ENCODE data around the gene RAB20.
"Not testable (repeated sequence)": the region's sequence is repeated elsewhere in the genome, so short reads cannot be mapped to it uniquely, and the experiment has no call there.

RAB20 gene

GRCh38 chr13:110561344-110562035 lies at the start of gene RAB20:
Gene RAB20 (minus strand): TSS chr13:110561722. CDS start chr13:110561519, 203 bp downstream.
- DNase-seq, result no peak

- DNase-seq, result no peak
These were observed 49.6 kb upstream of the RAB20 start for GRCh38 chr13:110610955-110611595.

GRCh38 chr13:110607675-110608224 lies 46.2 kb upstream of the RAB20 start:
- DNase-seq, result no peak

GRCh38 chr13:110606281-110606680 lies 44.8 kb upstream of the RAB20 start:
- DNase-seq, result not testable (repeated sequence)

- no peak for DNase-seq
These were observed 43.6 kb upstream of the RAB20 start for GRCh38 chr13:110605132-110605531.

GRCh38 chr13:110600980-110601379 lies 39.5 kb upstream of the RAB20 start:
- DNase-seq, result no peak

- DNase-seq, result no peak
These were observed 38.8 kb upstream of the RAB20 start for GRCh38 chr13:110600261-110600819.

- no peak for DNase-seq
These were observed 35.6 kb upstream of the RAB20 start for GRCh38 chr13:110597041-110597689.

- no peak for DNase-seq
These were observed 32.1 kb upstream of the RAB20 start for GRCh38 chr13:110593430-110594130.

- DNase-seq, result no peak
These were observed 31.1 kb upstream of the RAB20 start for GRCh38 chr13:110592665-110593064.

- no peak for DNase-seq
These were observed 29.1 kb upstream of the RAB20 start for GRCh38 chr13:110590577-110590976.

GRCh38 chr13:110589793-110590390 lies 28.4 kb upstream of the RAB20 start:
- no peak for DNase-seq

GRCh38 chr13:110583178-110583865 lies 21.8 kb upstream of the RAB20 start:
- DNase-seq, result no peak

- no peak for DNase-seq
These were observed 21.0 kb upstream of the RAB20 start for GRCh38 chr13:110582421-110582954.

GRCh38 chr13:110581506-110582185 lies 20.1 kb upstream of the RAB20 start:
- no peak for DNase-seq

GRCh38 chr13:110580800-110581199 lies 19.3 kb upstream of the RAB20 start:
- DNase-seq, result no peak

- no peak for DNase-seq
These were observed 16.8 kb upstream of the RAB20 start for GRCh38 chr13:110578363-110578762.

- DNase-seq, result no peak
These were observed 15.4 kb upstream of the RAB20 start for GRCh38 chr13:110576736-110577476.

- no peak for DNase-seq
These were observed 14.5 kb upstream of the RAB20 start for GRCh38 chr13:110576070-110576394.

Measured in NCI-H1436 treated with DMSO at 0.1 percent for 48 hours (cell line).